GM23338 (cell line): ENCODE results near the gene EPHX1. TPM values are rescaled to one million over a fixed set of nuclear protein-coding genes. Genes with fewer than 3 reads are reported as not detected.

Experiments used
- ATAC-seq: fragments of 200-7000 bp; cut with Tn5 transposase; 3 replicates; pipeline ENCODE4 v1.9.1; 2020
- DNase-seq: peaks from one replicate; pipeline ENCODE4 v3.0.0-alpha.2; 2015; ENCODE audit warnings: low spot score
- H2AFZ ChIP-seq: fragments of 200-600 bp; sonication (generic); 2 replicates; pipeline ENCODE4 v1.8.0; 2016; ENCODE audit warnings: antibody characterized with exemption, mild to moderate bottlenecking, moderate library complexity
- H3F3A ChIP-seq: fragments of 200-600 bp; sonication (generic); replicated peaks from 2 replicates; pipeline ENCODE4 v1.8.0; 2017; ENCODE audit warnings: antibody characterized with exemption, mixed run types, low read depth
- H3K27ac ChIP-seq: fragments of 200-600 bp; sonication (generic); 2 replicates; pipeline ENCODE4 v1.6.1; 2016; ENCODE audit warnings: low read depth
- H3K27me3 ChIP-seq: fragments of 200-600 bp; sonication (generic); 2 replicates; pipeline ENCODE4 v1.8.0; 2016; ENCODE audit warnings: mild to moderate bottlenecking, mixed run types, moderate library complexity; ENCODE audit not compliant: insufficient read depth
- H3K36me3 ChIP-seq: fragments of 200-600 bp; sonication (generic); 2 replicates; pipeline ENCODE4 v1.8.0; 2016; ENCODE audit warnings: mild to moderate bottlenecking; ENCODE audit not compliant: insufficient read depth
- H3K4me1 ChIP-seq: fragments of 200-600 bp; sonication (generic); 2 replicates; pipeline ENCODE4 v1.8.0; 2016; ENCODE audit warnings: mild to moderate bottlenecking, moderate library complexity; ENCODE audit not compliant: insufficient read depth
- H3K4me2 ChIP-seq: fragments of 200-600 bp; sonication (generic); 2 replicates; pipeline ENCODE4 v1.7.1; 2017; ENCODE audit warnings: mixed run types
- H3K4me3 ChIP-seq: fragments of 200-600 bp; sonication (generic); 2 replicates; pipeline ENCODE4 v1.6.1; 2016; ENCODE audit warnings: mixed run types
- H3K79me2 ChIP-seq: fragments of 200-600 bp; sonication (generic); replicated peaks from 2 replicates; pipeline ENCODE4 v1.8.0; 2017; ENCODE audit warnings: mild to moderate bottlenecking; ENCODE audit not compliant: insufficient read depth
- H3K9me2 ChIP-seq: fragments of 200-600 bp; sonication (generic); 2 replicates; pipeline ENCODE4 v1.8.0; 2017; ENCODE audit not compliant: insufficient read depth
- H4K20me1 ChIP-seq: fragments of 200-600 bp; sonication (generic); replicated peaks from 2 replicates; pipeline ENCODE4 v1.8.0; 2017; ENCODE audit warnings: mild to moderate bottlenecking; ENCODE audit not compliant: insufficient read depth
- H3K27ac Mint-ChIP-seq: 2 replicates; pipeline ENCODE4 v1.8.0; 2020; ENCODE audit warnings: inconsistent platforms, mild to moderate bottlenecking, moderate library complexity, mixed read lengths
- H3K27me3 Mint-ChIP-seq: 3 replicates; pipeline ENCODE4 v1.8.0; 2022; ENCODE audit warnings: low read depth, mild to moderate bottlenecking, moderate library complexity, mixed read lengths, inconsistent platforms; ENCODE audit not compliant: insufficient read depth, poor library complexity
- H3K36me3 Mint-ChIP-seq: 3 replicates; pipeline ENCODE4 v1.8.0; 2021; ENCODE audit warnings: low read depth, mild to moderate bottlenecking, inconsistent platforms, moderate library complexity, mixed read lengths
- H3K4me1 Mint-ChIP-seq: 3 replicates; pipeline ENCODE4 v1.8.0; 2020; ENCODE audit warnings: mild to moderate bottlenecking, inconsistent platforms, mixed read lengths
- H3K4me3 Mint-ChIP-seq: 3 replicates; pipeline ENCODE4 v1.8.0; 2021; ENCODE audit warnings: moderate library complexity, mild to moderate bottlenecking, inconsistent platforms, mixed read lengths
- H3K9me3 Mint-ChIP-seq: 3 replicates; pipeline ENCODE4 v1.8.0; 2020; ENCODE audit warnings: moderate library complexity, mild to moderate bottlenecking, inconsistent platforms, mixed read lengths
- CREB1 ChIP-seq: fragments of 250-450 bp; sonication (Bioruptor Pico); IDR thresholded peaks from 2 replicates; pipeline ENCODE4 v1.5.0; 2020; ENCODE audit warnings: low read depth, mild to moderate bottlenecking, moderate library complexity
- EZH2 ChIP-seq: fragments of 200-600 bp; sonication (generic); IDR thresholded peaks from one replicate; pipeline ENCODE4 v1.8.0; 2017; ENCODE audit warnings: antibody characterized with exemption, mild to moderate bottlenecking, low read depth; ENCODE audit not compliant: unreplicated experiment
- JUNB ChIP-seq: IDR thresholded peaks from one replicate; pipeline ENCODE4 v1.6.1; 2016; ENCODE audit warnings: antibody characterized with exemption; ENCODE audit not compliant: unreplicated experiment
- NANOG ChIP-seq: IDR thresholded peaks from 2 replicates; pipeline ENCODE4 v1.6.1; 2016; ENCODE audit warnings: antibody characterized with exemption, borderline replicate concordance
- POLR2AphosphoS5 ChIP-seq: IDR thresholded peaks from 2 replicates; pipeline ENCODE4 v1.6.1; 2016; ENCODE audit warnings: antibody characterized with exemption, low read depth
- STAT1 ChIP-seq: IDR thresholded peaks from one replicate; pipeline ENCODE4 v1.6.1; 2016; ENCODE audit warnings: antibody characterized with exemption; ENCODE audit not compliant: unreplicated experiment
- ZNF114 ChIP-seq: fragments of 250-450 bp; sonication (Bioruptor Pico); IDR thresholded peaks from 2 replicates; pipeline ENCODE4 v1.5.0; 2020; ENCODE audit warnings: mild to moderate bottlenecking, moderate library complexity
- ZNF331 ChIP-seq: fragments of 250-450 bp; sonication (Bioruptor Pico); IDR thresholded peaks from 2 replicates; pipeline ENCODE4 v1.5.0; 2020; ENCODE audit warnings: low read depth, mild to moderate bottlenecking, moderate library complexity
- ZNF462 ChIP-seq: fragments of 250-450 bp; sonication (Bioruptor Pico); IDR thresholded peaks from 2 replicates; pipeline ENCODE4 v1.5.0; 2020; ENCODE audit warnings: mild to moderate bottlenecking, moderate library complexity
- polyA plus RNA-seq: library from polyadenylated mRNA; unstranded; fragments of >200 nt; fragmentation: Nextera tagmentation; extraction: Ambion mirVana; gene quantifications from 2 replicates; pipeline ENCODE4 v1.2.1, GENCODE V29; 2016
- total RNA-seq: library from RNA; depleted of rRNA; stranded (reverse); fragments of >200 nt; shearing (Covaris generic); gene quantifications from 2 replicates; pipeline ENCODE4 v1.2.3, GENCODE V29; 2014
- TF ChIP-seq, protein P1 (sequence below): IDR thresholded peaks from one replicate; pipeline ENCODE4 v1.6.1; 2018; ENCODE audit warnings: antibody characterized with exemption; ENCODE audit not compliant: unreplicated experiment

The EPHX1 gene
- total and polyA plus RNA-seq, 2 experiments from 2014 or later: 15.3 to 46.5 TPM

DNA sequence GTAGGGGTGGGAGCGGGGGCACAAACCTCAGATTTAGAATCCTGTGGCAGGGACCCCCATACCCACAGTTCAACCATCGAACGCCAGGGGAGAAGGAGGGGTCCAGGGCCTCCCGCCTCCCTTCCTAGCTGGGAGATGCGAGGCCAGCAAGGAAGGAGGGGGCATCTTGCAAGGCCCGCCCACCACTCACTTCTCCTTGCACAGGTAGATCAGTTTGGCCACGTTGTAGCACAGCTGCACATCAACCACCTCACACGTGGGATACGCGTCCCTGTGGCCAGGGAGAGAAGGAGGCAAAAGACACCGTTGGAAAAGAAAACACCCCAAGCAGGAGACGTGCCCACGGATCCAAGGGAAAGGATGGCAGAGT lies 52.6 kb downstream of the EPHX1 start:
- Histone ChIP-seq H3K36me3 (peaks cover 32% of the 10 kb centered on the region), H3K27ac (no peak overlapping the region), H3K9me2 (no peaks in the 10 kb centered on the region), H3K4me2 (no peak overlapping the region), H3K4me1 (no peaks in the 10 kb centered on the region), H3F3A (0 out of 2 replicates have a peak, but pooled peaks cover 4% of the 10 kb centered on the region), H4K20me1 (peaks cover 6% of the 10 kb centered on the region), H2AFZ (no peak overlapping the region), H3K4me3 (no peak overlapping the region), H3K27me3 (no peaks in the 10 kb centered on the region), H3K79me2 (no peaks in the 10 kb centered on the region)
- peaks cover 2% of the 10 kb centered on the region; the same call in 1 of the 3 replicates for H3K4me1 Mint-ChIP-seq
- ATAC-seq (no peak), DNase-seq (no peak)
- peaks cover 4% of the 10 kb centered on the region for H3K27me3 Mint-ChIP-seq
- H3K9me3 Mint-ChIP-seq: no peaks in the 10 kb centered on the region
- H3K27ac Mint-ChIP-seq: no peak overlapping the region
- H3K4me3 Mint-ChIP-seq: no peak overlapping the region
- peaks cover 81% of the 10 kb centered on the region for H3K36me3 Mint-ChIP-seq
- TF ChIP-seq, protein P1, sequence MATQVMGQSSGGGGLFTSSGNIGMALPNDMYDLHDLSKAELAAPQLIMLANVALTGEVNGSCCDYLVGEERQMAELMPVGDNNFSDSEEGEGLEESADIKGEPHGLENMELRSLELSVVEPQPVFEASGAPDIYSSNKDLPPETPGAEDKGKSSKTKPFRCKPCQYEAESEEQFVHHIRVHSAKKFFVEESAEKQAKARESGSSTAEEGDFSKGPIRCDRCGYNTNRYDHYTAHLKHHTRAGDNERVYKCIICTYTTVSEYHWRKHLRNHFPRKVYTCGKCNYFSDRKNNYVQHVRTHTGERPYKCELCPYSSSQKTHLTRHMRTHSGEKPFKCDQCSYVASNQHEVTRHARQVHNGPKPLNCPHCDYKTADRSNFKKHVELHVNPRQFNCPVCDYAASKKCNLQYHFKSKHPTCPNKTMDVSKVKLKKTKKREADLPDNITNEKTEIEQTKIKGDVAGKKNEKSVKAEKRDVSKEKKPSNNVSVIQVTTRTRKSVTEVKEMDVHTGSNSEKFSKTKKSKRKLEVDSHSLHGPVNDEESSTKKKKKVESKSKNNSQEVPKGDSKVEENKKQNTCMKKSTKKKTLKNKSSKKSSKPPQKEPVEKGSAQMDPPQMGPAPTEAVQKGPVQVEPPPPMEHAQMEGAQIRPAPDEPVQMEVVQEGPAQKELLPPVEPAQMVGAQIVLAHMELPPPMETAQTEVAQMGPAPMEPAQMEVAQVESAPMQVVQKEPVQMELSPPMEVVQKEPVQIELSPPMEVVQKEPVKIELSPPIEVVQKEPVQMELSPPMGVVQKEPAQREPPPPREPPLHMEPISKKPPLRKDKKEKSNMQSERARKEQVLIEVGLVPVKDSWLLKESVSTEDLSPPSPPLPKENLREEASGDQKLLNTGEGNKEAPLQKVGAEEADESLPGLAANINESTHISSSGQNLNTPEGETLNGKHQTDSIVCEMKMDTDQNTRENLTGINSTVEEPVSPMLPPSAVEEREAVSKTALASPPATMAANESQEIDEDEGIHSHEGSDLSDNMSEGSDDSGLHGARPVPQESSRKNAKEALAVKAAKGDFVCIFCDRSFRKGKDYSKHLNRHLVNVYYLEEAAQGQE: no peak
- TF ChIP-seq EZH2 (no peak), ZNF114 (CRISPR knock-in tag) (no peak), CREB1 (no peak), JUNB (no peak), STAT1 (no peak), ZNF331 (CRISPR knock-in tag) (no peak), NANOG (no peak)

DNA sequence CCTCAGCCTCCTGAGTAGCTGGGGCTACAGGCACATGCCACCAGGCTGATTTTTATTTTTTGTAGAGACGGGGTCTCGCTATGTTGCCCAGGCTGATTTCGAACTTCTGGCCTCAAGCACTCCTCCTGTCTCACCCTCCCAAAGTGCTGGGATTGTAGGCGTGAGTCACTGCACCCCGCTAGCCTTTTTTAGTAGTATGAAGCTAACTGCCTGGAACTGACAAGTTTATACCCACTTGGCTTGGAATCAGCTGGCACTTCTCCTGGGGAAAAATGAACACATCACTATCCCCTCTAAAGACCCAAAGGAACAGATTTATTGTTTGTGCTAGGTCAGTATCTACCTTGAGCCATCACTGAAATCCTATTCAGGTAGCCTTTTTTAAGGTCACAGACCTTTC lies 53.2 kb downstream of the EPHX1 start:
- H3K9me3 Mint-ChIP-seq: no peaks in the 10 kb centered on the region
- H3K4me3 ChIP-seq: no peak overlapping the region
- H3K27me3 Mint-ChIP-seq: peaks cover 4% of the 10 kb centered on the region
- no peak overlapping the region for H3K27ac ChIP-seq
- no peaks in the 10 kb centered on the region for H3K9me2 ChIP-seq
- ATAC-seq: no peak
- H2AFZ ChIP-seq: no peak overlapping the region
- H3K36me3 Mint-ChIP-seq: peaks cover 83% of the 10 kb centered on the region
- H3K4me1 Mint-ChIP-seq: peaks cover 2% of the 10 kb centered on the region; the same call in 1 of the 3 replicates
- H3F3A ChIP-seq: 0 out of 2 replicates have a peak, but pooled peaks cover 4% of the 10 kb centered on the region
- DNase-seq: no peak
- peaks cover 5% of the 10 kb centered on the region for H4K20me1 ChIP-seq
- H3K36me3 ChIP-seq: peaks cover 29% of the 10 kb centered on the region
- TF ChIP-seq EZH2: no peak
- TF ChIP-seq POLR2AphosphoS5: no peak
- TF ChIP-seq ZNF462 (CRISPR knock-in tag): no peak
- H3K4me2 ChIP-seq: no peak overlapping the region
- no peak overlapping the region for H3K27ac Mint-ChIP-seq
- H3K27me3 ChIP-seq: no peaks in the 10 kb centered on the region
- H3K4me3 Mint-ChIP-seq: no peak overlapping the region
- H3K4me1 ChIP-seq: no peaks in the 10 kb centered on the region
- no peaks in the 10 kb centered on the region for H3K79me2 ChIP-seq
